ENCODE data around the gene JAKMIP1.

DNA sequence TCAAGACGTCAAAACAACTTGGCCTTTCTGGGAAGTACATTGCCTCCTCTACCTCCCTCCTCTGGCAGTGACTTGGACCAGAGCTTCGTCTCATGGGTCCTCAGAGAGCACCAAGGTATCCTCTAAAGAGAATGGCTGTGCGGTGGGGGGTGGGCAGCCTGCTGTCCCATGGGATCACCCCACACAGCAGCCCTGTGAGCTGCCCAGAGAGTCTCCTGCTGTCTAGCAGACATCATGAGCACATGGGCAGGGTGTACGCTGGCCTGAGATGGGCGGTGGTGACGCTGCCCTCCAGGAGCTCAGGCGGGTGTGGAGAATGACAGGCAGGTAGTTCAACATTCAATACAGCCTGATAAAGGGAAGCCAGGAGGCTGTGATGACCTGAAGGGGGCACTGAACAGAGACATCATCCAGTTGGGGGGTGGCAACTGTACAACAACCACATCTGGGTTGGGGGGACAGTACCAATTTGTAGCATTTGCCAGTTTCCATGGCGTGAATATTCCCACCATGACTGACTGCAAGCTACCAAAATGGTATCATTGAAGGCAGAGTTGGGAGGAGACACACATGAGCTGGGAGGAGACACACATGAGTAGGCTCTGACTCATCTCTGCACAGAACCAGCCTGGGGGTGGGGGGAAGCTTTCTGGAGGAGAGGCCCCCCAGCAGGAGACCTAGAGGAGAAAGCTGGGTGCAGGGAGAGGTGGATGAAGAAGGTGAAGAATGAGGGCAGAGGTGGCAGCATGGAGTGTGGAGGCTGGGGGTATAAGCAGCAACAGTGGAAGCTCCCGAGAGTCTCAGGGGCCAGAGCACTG is 218.0 kb downstream of the JAKMIP1 start:
- no peak for TF ChIP-seq CTCF (IDR thresholded peaks at IDR 0.05)
- TF ChIP-seq POLR2A (IDR thresholded peaks at IDR 0.05), result no peak

All from body of pancreas (tissue), 4 donors.